IMR-90 (cell line): ENCODE measurements around the gene CCL20. TPM values are rescaled to one million over a fixed set of nuclear protein-coding genes. Genes with fewer than 3 reads are reported as not detected.

ENCODE experiments used
- ATAC-seq: fragments of 200-7000 bp; cut with Tn5 transposase; 2 replicates; pipeline ENCODE4 v1.9.1; 2020; ENCODE audit warnings: low read depth, mild to moderate bottlenecking, moderate library complexity
- BruUV-seq: library from RNA; stranded (reverse); fragments of 400-500 nt; replicated peaks from 2 replicates; lab custom pipeline; 2021; lab: Mats Ljungman, UMichigan
- CTCF ChIA-PET: fragments of 300-600 bp; formaldehyde crosslinking; extraction: SDS; loops from one replicate; lab custom pipeline; 2021; ENCODE audit warnings: antibody characterized with exemption; lab: Yijun Ruan, JAX
- POLR2A ChIA-PET: fragments of 300-600 bp; sonication (Branson Sonifier 250); formaldehyde crosslinking; loops from one replicate; lab custom pipeline; 2022; ENCODE audit warnings: antibody characterized with exemption; ENCODE audit not compliant: unreplicated experiment; lab: Charles Lee
- DNase-seq: peaks from one replicate; pipeline ENCODE4 v3.0.0; 2013
- H2AFZ ChIP-seq: replicated peaks from 2 replicates; pipeline ENCODE3; 2013; ENCODE audit warnings: low read length, mild to moderate bottlenecking; ENCODE audit not compliant: poor library complexity
- H2AK5ac ChIP-seq: 2 replicates; pipeline ENCODE4 v1.6.1; 2013; ENCODE audit warnings: low read depth, low read length, inconsistent platforms
- H2AK9ac ChIP-seq: replicated peaks from 2 replicates; pipeline ENCODE3; 2013; ENCODE audit warnings: mild to moderate bottlenecking, low read depth, low read length, moderate library complexity; ENCODE audit not compliant: poor library complexity
- H2BK120ac ChIP-seq: 2 replicates; pipeline ENCODE4 v1.6.1; 2013; ENCODE audit warnings: low read depth, low read length, inconsistent platforms
- H2BK15ac ChIP-seq: 3 replicates; pipeline ENCODE4 v1.6.1; 2013; ENCODE audit warnings: low read depth, low read length, inconsistent platforms
- H2BK20ac ChIP-seq: 2 replicates; pipeline ENCODE4 v1.6.1; 2013; ENCODE audit warnings: low read depth, mild to moderate bottlenecking, inconsistent platforms, low read length, moderate library complexity
- H2BK5ac ChIP-seq: 2 replicates; pipeline ENCODE4 v1.6.1; 2013; ENCODE audit warnings: mild to moderate bottlenecking, low read depth, low read length, inconsistent platforms; ENCODE audit not compliant: poor library complexity, severe bottlenecking
- H3K14ac ChIP-seq: replicated peaks from 2 replicates; pipeline ENCODE4 v1.6.1; 2013; ENCODE audit warnings: low read depth, low read length, inconsistent platforms
- H3K18ac ChIP-seq: 2 replicates; pipeline ENCODE4 v1.6.1; 2013; ENCODE audit warnings: low read depth, low read length, control low read depth
- H3K23ac ChIP-seq: 2 replicates; pipeline ENCODE4 v1.6.1; 2013; ENCODE audit warnings: low read depth, low read length, inconsistent platforms
- H3K27ac ChIP-seq: 2 replicates; pipeline ENCODE4 v1.5.1; 2013; ENCODE audit warnings: mild to moderate bottlenecking, control low read depth, low read length; ENCODE audit not compliant: insufficient read depth
- H3K27me3 ChIP-seq: 2 replicates; pipeline ENCODE4 v1.6.1; 2013; ENCODE audit warnings: low read length; ENCODE audit not compliant: control insufficient read depth, insufficient read depth
- H3K36me3 ChIP-seq: 2 replicates; pipeline ENCODE4 v1.6.1; 2013; ENCODE audit warnings: low read length, mixed read lengths; ENCODE audit not compliant: control insufficient read depth, insufficient read depth
- H3K4ac ChIP-seq: 2 replicates; pipeline ENCODE4 v1.6.1; 2013; ENCODE audit warnings: low read depth, low read length, inconsistent platforms
- H3K4me1 ChIP-seq: 2 replicates; pipeline ENCODE4 v1.6.1; 2013; ENCODE audit warnings: low read length, mixed read lengths; ENCODE audit not compliant: control insufficient read depth, insufficient read depth
- H3K4me2 ChIP-seq: 2 replicates; pipeline ENCODE4 v1.6.1; 2013; ENCODE audit warnings: low read depth, mild to moderate bottlenecking, control low read depth, low read length, moderate library complexity
- H3K4me3 ChIP-seq: 2 replicates; pipeline ENCODE4 v1.5.1; 2013; ENCODE audit warnings: low read depth, mild to moderate bottlenecking, control low read depth, low read length, moderate library complexity; ENCODE audit not compliant: insufficient read depth
- H3K56ac ChIP-seq: 2 replicates; pipeline ENCODE4 v1.6.1; 2013; ENCODE audit warnings: low read length, inconsistent platforms; ENCODE audit not compliant: insufficient read depth; ENCODE audit errors: extremely low read depth
- H3K79me1 ChIP-seq, 2 experiments: 2 replicates each; pipeline ENCODE4 v1.6.1; 2013; ENCODE audit warnings: low read length in 2 of 2, inconsistent platforms in 1 of 2, low read depth in 1 of 2
- H3K9ac ChIP-seq: 2 replicates; pipeline ENCODE4 v1.6.1; 2013; ENCODE audit warnings: low read depth, low read length, control low read depth
- H3K9me1 ChIP-seq: 2 replicates; pipeline ENCODE4 v1.6.1; 2013; ENCODE audit warnings: low read length, inconsistent platforms; ENCODE audit not compliant: insufficient read depth
- H3K9me3 ChIP-seq: 2 replicates; pipeline ENCODE4 v1.6.1; 2013; ENCODE audit warnings: low read length; ENCODE audit not compliant: control insufficient read depth, insufficient read depth
- H4K20me1 ChIP-seq: 2 replicates; pipeline ENCODE4 v1.6.1; 2013; ENCODE audit warnings: low read length, inconsistent platforms; ENCODE audit not compliant: insufficient read depth
- H4K5ac ChIP-seq: 2 replicates; pipeline ENCODE4 v1.6.1; 2013; ENCODE audit warnings: mild to moderate bottlenecking, low read depth, low read length, control low read depth
- H4K8ac ChIP-seq, 2 experiments: 2 replicates each; pipeline ENCODE4 v1.6.1; 2013; ENCODE audit warnings: low read depth in 2 of 2, low read length in 2 of 2, control low read depth in 1 of 2, inconsistent platforms in 1 of 2
- H4K91ac ChIP-seq: 2 replicates; pipeline ENCODE4 v1.6.1; 2013; ENCODE audit warnings: low read depth, low read length, inconsistent platforms; ENCODE audit not compliant: insufficient read depth
- CEBPB ChIP-seq: IDR thresholded peaks from 2 replicates; pipeline ENCODE4 v1.6.1; 2012; ENCODE audit warnings: low read depth, low read length, improper control_type of control experiment
- CTCF ChIP-seq: conservative IDR thresholded peaks from 2 replicates; pipeline ENCODE4 v1.5.1; 2012; ENCODE audit warnings: mild to moderate bottlenecking, low read depth, low read length, improper control_type of control experiment
- FOS ChIP-seq: fragments of 150-350 bp; IDR thresholded peaks from 2 replicates; pipeline ENCODE4 v1.6.1; 2016; ENCODE audit warnings: low read depth, low read length
- MAFK ChIP-seq: IDR thresholded peaks from 2 replicates; pipeline ENCODE4 v1.6.1; 2012; ENCODE audit warnings: low read depth, low read length, improper control_type of control experiment
- RAD21 ChIP-seq: IDR thresholded peaks from 2 replicates; pipeline ENCODE4 v1.6.1; 2012; ENCODE audit warnings: low read length, improper control_type of control experiment
- RCOR1 ChIP-seq: IDR thresholded peaks from 2 replicates; pipeline ENCODE4 v1.6.1; 2012; ENCODE audit warnings: mild to moderate bottlenecking, low read length, improper control_type of control experiment; ENCODE audit not compliant: insufficient replicate concordance
- WGBS, 2 experiments: methylation state at CpG; one replicate each; pipeline versions ENCODE4 v1.1.5 to v1.1.7; 2013; ENCODE audit warnings: missing lambda C conversion rate in 2 of 2; ENCODE audit not compliant: insufficient read length in 1 of 2; ENCODE audit errors: extremely low coverage in 2 of 2; 5-methylcytosine and 5-hydroxymethylcytosine counted together
- dilution Hi-C: fragments of 300-500 bp; cut with HindIII; formaldehyde crosslinking; loops from one replicate; pipeline ENCODE4 v1.14.3; 2018; ENCODE audit warnings: low sequenced_read_pairs; ENCODE audit not compliant: unreplicated experiment
- in situ Hi-C: fragments of 300-500 bp; cut with MboI; formaldehyde crosslinking; loops from 3 replicates; pipeline ENCODE4 v1.14.3; 2019; ENCODE audit warnings: low sequenced_read_pairs, inconsistent platforms, mixed read lengths
- intact Hi-C: fragments of 100-400 bp; cut with micrococcal nuclease; formaldehyde crosslinking; loops from 2 replicates; pipeline ENCODE4 v1.10.0; 2022
- polyA plus RNA-seq, 3 experiments: library from polyadenylated mRNA; depleted of rRNA; stranded (reverse); fragments of >200 nt; gene quantifications; 2 replicates each; pipeline ENCODE4 v1.2.3, GENCODE V29; 2012; ENCODE audit warnings: low replicate concordance in 1 of 3
- total RNA-seq: library from RNA; depleted of rRNA; stranded (reverse); fragments of >200 nt; gene quantifications from 2 replicates; pipeline ENCODE4 v1.2.3, GENCODE V29; 2012

Gene CCL20
- total and polyA plus RNA-seq, 2 of the 4 experiments (the other 2 are of a cell fraction) = not detected

DNA sequence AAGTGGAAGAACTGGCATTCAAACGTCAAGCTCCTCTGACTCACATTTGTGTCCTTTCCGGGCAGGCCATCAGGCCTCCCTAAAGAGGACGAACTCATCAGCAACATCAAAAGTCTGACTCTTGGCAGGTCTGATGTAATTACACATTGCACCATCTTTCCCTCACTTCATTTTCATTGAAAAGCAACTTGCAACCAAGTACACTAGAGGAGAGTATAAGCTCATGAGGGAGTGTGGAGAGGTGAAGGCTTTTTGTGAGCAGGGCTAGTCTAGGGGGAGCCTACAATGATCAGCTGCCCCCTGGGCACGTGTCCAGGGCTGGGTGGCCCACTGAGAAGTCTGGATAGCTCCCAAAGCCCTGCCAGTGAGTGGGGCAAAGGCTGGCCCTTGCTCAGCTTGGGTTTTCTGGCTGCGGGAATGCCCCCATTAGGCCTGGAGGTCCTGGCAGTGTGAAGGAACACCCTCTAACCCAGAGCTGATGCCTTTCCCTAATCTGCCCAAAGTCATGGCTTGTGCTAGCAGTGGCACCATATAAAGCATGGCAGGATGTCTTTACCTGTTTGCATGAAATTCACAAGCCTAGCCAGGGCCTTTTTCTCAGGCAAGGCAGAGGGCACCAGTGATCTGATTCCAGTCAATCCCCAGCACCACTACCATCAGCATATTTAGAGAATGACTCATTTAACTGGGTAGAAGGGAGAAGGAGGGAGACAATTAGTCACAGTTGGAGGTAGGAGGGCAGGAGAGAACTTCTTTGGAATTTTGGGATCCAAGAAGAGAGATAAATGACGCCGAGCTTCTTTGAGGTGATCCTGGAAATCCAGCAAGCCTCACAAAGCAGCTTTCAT is 49.3 kb downstream of the CCL20 start:
- Histone ChIP-seq H3K14ac (peak overlapping the region; percentile 36; the same call in 1 of the 2 replicates), H4K8ac (peak overlapping the region; percentile 19 to 66; a peak in 3 of 4 replicates), H2AK9ac (peak overlapping the region; percentile 68), H3K79me1 (no peaks in the 10 kb centered on the region), H3K56ac (no peak overlapping the region), H4K91ac (peak overlapping the region; percentile 60), H3K36me3 (no peaks in the 10 kb centered on the region), H3K4ac (peak overlapping the region; percentile 68), H3K9ac (no peak overlapping the region), H4K20me1 (no peaks in the 10 kb centered on the region), H3K23ac (no peak overlapping the region), H3K27ac (peak overlapping the region; percentile 27; the same call in 1 of the 2 replicates), H3K9me3 (no peaks in the 10 kb centered on the region), H3K9me1 (peaks cover 13% of the 10 kb centered on the region; the same call in 1 of the 2 replicates), H3K4me3 (no peak overlapping the region), H3K27me3 (no peaks in the 10 kb centered on the region), H2BK20ac (peak overlapping the region; percentile 68), H3K18ac (0 out of 2 replicates have a peak overlapping the region, but pooled peaks have one; percentile 19), H2BK15ac (peak overlapping the region; percentile 39; the same call in 1 of the 3 replicates), H2AK5ac (peak overlapping the region; percentile 79), H3K4me2 (peak overlapping the region; percentile 7; the same call in 1 of the 2 replicates), H2BK5ac (peak overlapping the region; percentile 91), H3K4me1 (peaks cover 10% of the 10 kb centered on the region), H2BK120ac (peak overlapping the region; percentile 76), H2AFZ (peak overlapping the region; percentile 44), H4K5ac (peak overlapping the region; percentile 23; the same call in 1 of the 2 replicates)
- ChIA-PET CTCF (interaction anchor here (0.8 to 2.2 kb wide), 4 partner anchors 27 to 610 kb away, joined by 3 to 7 read pairs (median 4); no protein-coding TSS in a partner anchor), POLR2A (no interaction called here)
- intact Hi-C loops = loop anchor here (1.0 to 5.0 kb wide), 3 partner anchors 46 to 457 kb away; no protein-coding TSS in a partner anchor
- peak; percentile 83 for DNase-seq
- TF ChIP-seq RAD21 = no peak; the same call in 1 of the 2 replicates
- no peak for TF ChIP-seq RCOR1
- peak; percentile 70 for TF ChIP-seq FOS
- TF ChIP-seq MAFK = peak; percentile 45
- TF ChIP-seq CEBPB = peak; percentile 95
- peak; percentile 26; the same call in 1 of the 2 replicates for TF ChIP-seq CTCF
- no TSS peak for BruUV-seq
- dilution Hi-C loops = no loop called here
- 70% methylated on average over 3 of the region's 7 CpGs; no CpG with 5 or more reads in 1 of the 2 experiments for WGBS, 2 experiments
- in situ Hi-C loops = no loop called here
- peak; percentile 84 for ATAC-seq
